ENCODE results near the gene TTC27.

GRCh38 chr2:32671885-32672533, 44.2 kb downstream of the TTC27 start:
- no peak for TF ChIP-seq CTCF (IDR thresholded peaks at IDR 0.05)
- no peak for TF ChIP-seq TP53 (CRISPR knock-in tag; IDR thresholded peaks at IDR 0.05)
- TF ChIP-seq FOXP1 (CRISPR knock-in tag; IDR thresholded peaks at IDR 0.05; ENCODE audit: borderline replicate concordance) = no peak
- TF ChIP-seq TEAD4 (CRISPR knock-in tag; IDR thresholded peaks at IDR 0.05) = no peak
- TF ChIP-seq MAX (CRISPR knock-in tag; IDR thresholded peaks at IDR 0.05) = no peak
- no peak for TF ChIP-seq ATF1 (CRISPR knock-in tag; IDR thresholded peaks at IDR 0.05)
- no peak for TF ChIP-seq ZNF138 (CRISPR knock-in tag; conservative IDR thresholded peaks at IDR 0.05)
- TF ChIP-seq E2F5 (CRISPR knock-in tag; IDR thresholded peaks at IDR 0.05) = no peak
- no peak for TF ChIP-seq CREM (CRISPR knock-in tag; IDR thresholded peaks at IDR 0.05)
- TF ChIP-seq GRHL2 (CRISPR knock-in tag; IDR thresholded peaks at IDR 0.05; ENCODE audit: insufficient replicate concordance, severe bottlenecking) = no peak
- no peak for TF ChIP-seq JUN (CRISPR knock-in tag; IDR thresholded peaks at IDR 0.05)
- TF ChIP-seq NR3C1 (CRISPR knock-in tag; conservative IDR thresholded peaks at IDR 0.05; ENCODE audit: low read depth) = no peak
- no peak for TF ChIP-seq NR1H2 (CRISPR knock-in tag; IDR thresholded peaks at IDR 0.05)

Data from WTC11 (cell line).